ENCODE results near the gene NUDT19.
"Not testable (repeated sequence)": the region's sequence is repeated elsewhere in the genome, so short reads cannot be mapped to it uniquely, and the experiment has no call there.

Gene NUDT19

GRCh38 chr19:32652894-32653598 is 38.6 kb upstream of the NUDT19 start:
- no peak overlapping the region for H3K4me3 ChIP-seq (ENCODE audit: low read depth, low read length)
- TF ChIP-seq CTCF (conservative IDR thresholded peaks at IDR 0.05; ENCODE audit: low read depth, low read length), result no peak
- DNase-seq (ENCODE audit: low read depth), result peak; percentile 72

DNA sequence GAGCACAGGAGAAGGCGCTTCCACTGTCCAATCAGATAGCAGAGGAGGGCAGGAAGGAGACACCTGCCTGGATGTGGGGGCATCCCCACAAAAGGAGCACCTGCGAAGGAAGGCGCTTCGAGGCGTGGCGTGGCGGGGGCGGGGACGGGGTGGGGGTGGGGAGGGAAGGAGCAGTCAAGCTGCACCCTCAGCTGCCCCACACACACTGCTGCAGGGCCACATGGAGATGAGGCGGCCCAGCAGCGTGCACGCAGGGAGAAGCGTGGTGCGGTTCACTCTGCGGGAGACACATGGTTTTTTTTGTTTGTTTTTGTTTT is 38.1 kb upstream of the NUDT19 start:
- no peak for TF ChIP-seq CTCF (conservative IDR thresholded peaks at IDR 0.05; ENCODE audit: low read depth, low read length)
- H3K4me3 ChIP-seq (ENCODE audit: low read depth, low read length), result no peak overlapping the region
- no peak for DNase-seq (ENCODE audit: low read depth)

GRCh38 chr19:32656379-32656778 is 35.2 kb upstream of the NUDT19 start:
- not testable (repeated sequence) for DNase-seq (ENCODE audit: low read depth); H3K4me3 ChIP-seq (ENCODE audit: low read depth, low read length)

DNA sequence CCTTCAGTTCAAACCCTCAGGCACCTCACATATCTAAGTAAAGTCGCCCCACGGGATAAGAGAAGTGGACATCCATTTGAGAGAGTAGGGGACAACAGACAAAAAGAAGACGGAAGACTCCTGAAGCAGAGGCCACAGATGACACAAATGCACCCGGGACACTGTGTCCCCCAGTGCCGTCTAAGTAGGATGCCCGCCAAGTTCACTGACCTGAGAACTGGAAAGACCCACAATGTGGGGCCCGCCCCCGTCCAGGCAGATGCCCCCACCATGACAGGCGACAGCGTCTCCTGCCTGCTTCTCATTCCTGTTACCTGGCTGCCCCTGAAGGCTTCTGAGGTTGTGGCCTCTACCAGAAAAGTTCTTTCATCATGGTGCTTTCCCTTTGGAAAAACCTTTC is 33.5 kb upstream of the NUDT19 start:
- no peak for TF ChIP-seq CTCF (conservative IDR thresholded peaks at IDR 0.05; ENCODE audit: low read depth, low read length)
- no peak for DNase-seq (ENCODE audit: low read depth)
- H3K4me3 ChIP-seq (ENCODE audit: low read depth, low read length), result no peak overlapping the region

GRCh38 chr19:32658527-32658926 is 33.1 kb upstream of the NUDT19 start:
- TF ChIP-seq CTCF (conservative IDR thresholded peaks at IDR 0.05; ENCODE audit: low read depth, low read length), result no peak
- no peak overlapping the region for H3K4me3 ChIP-seq (ENCODE audit: low read depth, low read length)
- DNase-seq (ENCODE audit: low read depth), result no peak

GRCh38 chr19:32661318-32661717 is 30.3 kb upstream of the NUDT19 start:
- DNase-seq (ENCODE audit: low read depth), result no peak
- no peak for TF ChIP-seq CTCF (conservative IDR thresholded peaks at IDR 0.05; ENCODE audit: low read depth, low read length)
- H3K4me3 ChIP-seq (ENCODE audit: low read depth, low read length), result no peak overlapping the region

DNA sequence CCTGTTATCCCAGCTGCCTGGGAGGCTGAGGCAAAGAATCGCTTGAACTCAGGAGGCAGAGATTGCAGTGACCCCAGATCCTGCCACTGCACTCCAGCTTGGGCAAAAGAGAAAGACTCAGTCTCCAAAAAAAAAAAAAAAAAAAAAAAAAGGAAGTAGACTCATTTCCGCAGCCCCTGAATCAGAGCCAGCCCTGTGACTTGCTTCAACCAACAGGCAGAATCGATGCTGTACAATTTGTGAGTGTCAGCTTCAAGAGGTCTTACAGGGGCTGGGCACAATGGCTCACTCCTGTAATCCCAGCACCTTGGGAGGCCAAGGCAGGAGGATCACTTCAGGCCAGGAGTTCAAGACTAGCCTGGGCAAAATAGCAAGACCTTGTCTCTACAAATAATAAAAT is 29.4 kb upstream of the NUDT19 start:
- no peak overlapping the region for H3K4me3 ChIP-seq (ENCODE audit: low read depth, low read length)
- TF ChIP-seq CTCF (conservative IDR thresholded peaks at IDR 0.05; ENCODE audit: low read depth, low read length), result no peak
- peak; percentile 69 for DNase-seq (ENCODE audit: low read depth)

Data from choroid plexus epithelial cell (primary cell).